HCT116 (cell line): Measurements from ENCODE around the gene FNDC3B. TPM values are rescaled to one million over a fixed set of nuclear protein-coding genes. Genes with fewer than 3 reads are reported as not detected.

Source experiments
- ATAC-seq: fragments of 200-7000 bp; cut with Tn5 transposase; 2 replicates; pipeline ENCODE4 v1.9.1; 2020; ENCODE audit warnings: mild to moderate bottlenecking, moderate library complexity
- BruUV-seq: library from RNA; stranded (reverse); fragments of 400-500 nt; replicated peaks from 2 replicates; lab custom pipeline; 2021; lab: Mats Ljungman, UMichigan
- CTCF ChIA-PET: fragments of 300-600 bp; sonication (Branson Sonifier 250); formaldehyde crosslinking; loops from one replicate; lab custom pipeline; 2021; ENCODE audit warnings: antibody characterized with exemption; lab: Charles Lee
- POLR2A ChIA-PET: fragments of 300-600, 350-600 bp; sonication (Branson Sonifier 250); formaldehyde crosslinking; loops from one replicate; lab custom pipeline; 2021; ENCODE audit warnings: antibody characterized with exemption; lab: Charles Lee
- RAD21 ChIA-PET, 2 experiments: fragments of 300-600 bp; sonication (Branson Sonifier 250); formaldehyde crosslinking; loops; one replicate each; lab custom pipeline; 2023; ENCODE audit warnings: low total read pairs in 2 of 2; ENCODE audit not compliant: uncharacterized antibody in 2 of 2, unreplicated experiment in 2 of 2, low non-redundant PET in 1 of 2; lab: Charles Lee
- DNase-seq: peaks from one replicate; pipeline ENCODE4 v3.0.0-alpha.2; 2010; ENCODE audit warnings: low read depth, low spot score
- H2AFZ ChIP-seq: fragments of 200-600 bp; shearing (Covaris generic), sonication (generic); 2 replicates; pipeline ENCODE4 v1.6.1; 2017; ENCODE audit warnings: low read depth, mixed run types, mixed read lengths, antibody characterized with exemption, low read length; ENCODE audit not compliant: poor library complexity, severe bottlenecking
- H3K27ac ChIP-seq: 2 replicates; pipeline ENCODE4 v1.5.1; 2012; ENCODE audit warnings: low read depth, low read length
- H3K27me3 ChIP-seq: fragments of 200-600 bp; sonication (generic); 2 replicates; pipeline ENCODE4 v1.6.1; 2016; ENCODE audit warnings: mixed run types, low read length, mixed read lengths; ENCODE audit not compliant: insufficient read depth
- H3K36me3 ChIP-seq, 2 experiments: fragments of 200-500 bp in 1 of 2; fragments of 200-600 bp in 1 of 2; sonication (Bioruptor generic) in 1 of 2; sonication (generic) in 1 of 2; 2 replicates each; pipeline versions ENCODE4 v1.5.1 to v1.6.1; 2014 to 2016; ENCODE audit warnings: low read length in 2 of 2, inconsistent platforms in 1 of 2, mixed read lengths in 1 of 2, mixed run types in 1 of 2; ENCODE audit not compliant: insufficient read depth in 2 of 2, control insufficient read depth in 1 of 2
- H3K4me1 ChIP-seq, 2 experiments: fragments of 200-600 bp in 1 of 2; sonication (generic) in 1 of 2; 2 replicates each; pipeline versions ENCODE4 v1.5.1 to v1.6.1; 2012 to 2017; ENCODE audit warnings: low read length in 2 of 2, inconsistent platforms in 1 of 2, mild to moderate bottlenecking in 1 of 2, mixed read lengths in 1 of 2, mixed run types in 1 of 2, moderate library complexity in 1 of 2; ENCODE audit not compliant: insufficient read depth in 2 of 2, control insufficient read depth in 1 of 2
- H3K4me2 ChIP-seq: fragments of 200-600 bp; sonication (generic); 2 replicates; pipeline ENCODE4 v1.6.1; 2017; ENCODE audit warnings: mixed run types, low read length, mixed read lengths
- H3K4me3 ChIP-seq, 2 experiments: fragments of 200-600 bp in 1 of 2; sonication (generic) in 1 of 2; replicated peaks in 1 of 2; 2 replicates each; pipeline ENCODE4 v1.5.1; 2011 to 2016; ENCODE audit warnings: low read length in 2 of 2, control low read depth in 1 of 2, low read depth in 1 of 2, mild to moderate bottlenecking in 1 of 2, mixed read lengths in 1 of 2, mixed run types in 1 of 2
- H3K79me2 ChIP-seq: fragments of 200-600 bp; sonication (generic); 2 replicates; pipeline ENCODE4 v1.6.1; 2017; ENCODE audit warnings: mild to moderate bottlenecking, mixed run types, low read length, moderate library complexity, mixed read lengths; ENCODE audit not compliant: insufficient read depth
- H3K9ac ChIP-seq: fragments of 200-600 bp; sonication (generic); 2 replicates; pipeline ENCODE4 v1.6.1; 2016; ENCODE audit warnings: low read length, mixed read lengths
- H3K9me2 ChIP-seq: fragments of 200-600 bp; sonication (generic), shearing (Covaris generic); 2 replicates; pipeline ENCODE4 v1.6.1; 2017; ENCODE audit warnings: mixed run types, mild to moderate bottlenecking, moderate library complexity; ENCODE audit not compliant: insufficient read depth
- H3K9me3 ChIP-seq, 2 experiments: fragments of 200-500 bp in 1 of 2; fragments of 200-600 bp in 1 of 2; sonication (Bioruptor generic) in 1 of 2; sonication (generic) in 1 of 2; 2 replicates each; pipeline ENCODE4 v1.6.1; 2014 to 2017; ENCODE audit warnings: low read length in 2 of 2, mixed read lengths in 2 of 2, inconsistent platforms in 1 of 2, low read depth in 1 of 2, mild to moderate bottlenecking in 1 of 2, mixed run types in 1 of 2, moderate library complexity in 1 of 2; ENCODE audit not compliant: control insufficient read depth in 1 of 2, insufficient read depth in 1 of 2
- H4K20me1 ChIP-seq: fragments of 200-600 bp; sonication (generic), shearing (Covaris generic); 2 replicates; pipeline ENCODE4 v1.6.1; 2017; ENCODE audit warnings: mixed run types, mild to moderate bottlenecking, moderate library complexity; ENCODE audit not compliant: insufficient read depth
- CEBPB ChIP-seq: IDR thresholded peaks from 2 replicates; pipeline ENCODE4 v1.6.1; 2012; ENCODE audit warnings: low read depth
- EGR1 ChIP-seq: IDR thresholded peaks from 2 replicates; pipeline ENCODE4 v1.6.1; 2012; ENCODE audit warnings: low read depth
- ELF1 ChIP-seq: IDR thresholded peaks from 2 replicates; pipeline ENCODE4 v1.6.1; 2012; ENCODE audit warnings: low read depth, borderline replicate concordance
- EZH2phosphoT487 ChIP-seq: fragments of 200-600 bp; IDR thresholded peaks from 2 replicates; pipeline ENCODE4 v1.6.1; 2018; ENCODE audit warnings: antibody characterized with exemption, borderline replicate concordance
- MAX ChIP-seq: IDR thresholded peaks from 2 replicates; pipeline ENCODE4 v1.6.1; 2012
- POLR2A ChIP-seq: IDR thresholded peaks from 2 replicates; pipeline ENCODE4 v1.7.0; 2011; ENCODE audit warnings: borderline replicate concordance; ENCODE audit not compliant: insufficient read depth, insufficient read length; ENCODE audit errors: extremely low read depth
- RAD21 ChIP-seq: IDR thresholded peaks from 2 replicates; pipeline ENCODE4 v1.6.1; 2012; ENCODE audit warnings: low read depth, mild to moderate bottlenecking
- REST ChIP-seq: IDR thresholded peaks from 2 replicates; pipeline ENCODE4 v1.6.1; 2012; ENCODE audit warnings: low read depth
- SIN3A ChIP-seq: IDR thresholded peaks from 2 replicates; pipeline ENCODE4 v1.6.1; 2012; ENCODE audit warnings: low read depth
- TCF7L2 ChIP-seq: IDR thresholded peaks from 2 replicates; pipeline ENCODE4 v1.7.0; 2011; ENCODE audit warnings: borderline replicate concordance, inconsistent platforms; ENCODE audit not compliant: insufficient read depth, insufficient read length; ENCODE audit errors: extremely low read depth
- ZFX ChIP-seq: fragments of 450-650 bp; IDR thresholded peaks from 2 replicates; pipeline ENCODE4 v1.6.1; 2017
- ZNF274 ChIP-seq: fragments of 200-500 bp; sonication (Bioruptor generic); IDR thresholded peaks from 2 replicates; pipeline ENCODE4 v1.6.1; 2014; ENCODE audit warnings: mild to moderate bottlenecking, low read depth, low read length, inconsistent platforms
- intact Hi-C: fragments of 100-400 bp; cut with micrococcal nuclease; formaldehyde crosslinking; loops from 2 replicates; pipeline ENCODE4 v1.10.0; 2022
- total RNA-seq: library from RNA; stranded (reverse); gene quantifications from one replicate; pipeline ENCODE4 v1.2.1, GENCODE V29; 2021; ENCODE audit not compliant: unreplicated experiment

FNDC3B gene
- total RNA-seq, 1 experiment from 2014 or later = 45.7 TPM

GRCh38 chr3:172021859-172022258, 17.5 kb upstream of the FNDC3B start:
- BruUV-seq = no TSS peak

More at GRCh38 chr3:172021859-172022258, 17.5 kb upstream of the FNDC3B start:
- Histone ChIP-seq H3K4me1 (no peaks in the 10 kb centered on the region), H3K9ac (no peak overlapping the region), H3K27ac (no peak overlapping the region), H3K4me2 (no peak overlapping the region), H3K79me2 (no peaks in the 10 kb centered on the region), H3K9me2 (no peaks in the 10 kb centered on the region), H3K36me3 (no peaks in the 10 kb centered on the region), H3K9me3 (no peaks in the 10 kb centered on the region), H4K20me1 (no peaks in the 10 kb centered on the region), H3K27me3 (no peaks in the 10 kb centered on the region), H2AFZ (no peak overlapping the region), H3K4me3 (no peak overlapping the region)
- intact Hi-C loops = no loop called here
- TF ChIP-seq ELF1 (no peak), REST (no peak), RAD21 (no peak), SIN3A (no peak), MAX (no peak), EZH2phosphoT487 (no peak), ZFX (no peak), CEBPB (no peak), ZNF274 (no peak), POLR2A (no peak), EGR1 (no peak), TCF7L2 (no peak)
- CTCF ChIA-PET = no interaction called here
- RAD21 ChIA-PET = no interaction called here
- ATAC-seq (no peak), DNase-seq (no peak)
- POLR2A ChIA-PET = no interaction called here
